ENCODE measurements around the gene IL33. TPM values are rescaled to one million over a fixed set of nuclear protein-coding genes. Genes with fewer than 3 reads are reported as not detected.

Gene IL33
- polyA plus RNA-seq, 1 of the 3 experiments (the other 2 are of a cell fraction), result not detected

- no peaks in the 10 kb centered on the region for H3F3A ChIP-seq (replicated peaks; ENCODE audit: insufficient read depth)
- TF ChIP-seq RCOR1 (IDR thresholded peaks at IDR 0.05; ENCODE audit: low read length) (no peak), MXI1 (IDR thresholded peaks at IDR 0.05; ENCODE audit: low read depth, low read length) (no peak), TAF1 (IDR thresholded peaks at IDR 0.05; ENCODE audit: borderline replicate concordance, low read depth, low read length) (no peak), RXRA (IDR thresholded peaks at IDR 0.05; ENCODE audit: borderline replicate concordance, low read depth) (no peak), MEF2A (IDR thresholded peaks at IDR 0.05; ENCODE audit: borderline replicate concordance, low read depth) (no peak), FOXM1 (IDR thresholded peaks at IDR 0.05; ENCODE audit: low read depth) (no peak), GATA2 (CRISPR knock-in tag; IDR thresholded peaks at IDR 0.05) (no peak), RAD21 (IDR thresholded peaks at IDR 0.05; ENCODE audit: low read length) (no peak), MAX (IDR thresholded peaks at IDR 0.05; ENCODE audit: low read depth) (no peak), RFX5 (IDR thresholded peaks at IDR 0.05; ENCODE audit: low read length) (no peak), TEAD4 (IDR thresholded peaks at IDR 0.05; ENCODE audit: borderline replicate concordance, insufficient read depth) (no peak), NFIC (IDR thresholded peaks at IDR 0.05; ENCODE audit: borderline replicate concordance) (no peak), SMC3 (IDR thresholded peaks at IDR 0.05; ENCODE audit: low read depth, low read length) (no peak), EZH2phosphoT487 (IDR thresholded peaks at IDR 0.05; ENCODE audit: borderline replicate concordance, low read depth) (no peak)
- H3K27me3 ChIP-seq (ENCODE audit: insufficient read depth), result no peaks in the 10 kb centered on the region
- H3K27ac ChIP-seq (ENCODE audit: low read depth in 2 of 2, low read length in 1 of 2), result no peak overlapping the region
- no peak overlapping the region for H3K9ac ChIP-seq
- no peak overlapping the region for H3K4me2 ChIP-seq
- H2AFZ ChIP-seq (ENCODE audit: low read depth), result no peak overlapping the region
- H3K79me2 ChIP-seq (ENCODE audit: insufficient read depth), result no peaks in the 10 kb centered on the region
- no peak overlapping the region for H3K4me3 ChIP-seq (ENCODE audit: low read depth in 2 of 2, low read length in 1 of 2)
- H3K4me1 ChIP-seq (ENCODE audit: control insufficient read depth in 1 of 2, insufficient read depth in 2 of 2, low read depth in 1 of 2, low read length in 1 of 2), result no peaks in the 10 kb centered on the region
- ChIA-PET POLR2A (no interaction called here), CTCF (interaction anchor here (0.6 kb wide), 1 partner anchor 35 kb away, joined by 5 read pairs; no protein-coding TSS in a partner anchor)
- H4K20me1 ChIP-seq (ENCODE audit: insufficient read depth), result no peaks in the 10 kb centered on the region
- WGBS (ENCODE audit: low lambda C conversion rate), result 37% methylated on average over 2 of the region's 2 CpGs
- H3K9me3 ChIP-seq, result no peaks in the 10 kb centered on the region
- no peak for DNase-seq
- no peaks in the 10 kb centered on the region for H3K9me2 ChIP-seq
- H3K36me3 ChIP-seq (replicated peaks in 1 of 2; ENCODE audit: control insufficient read depth in 1 of 2, insufficient read depth in 2 of 2, low read length in 1 of 2), result no peaks in the 10 kb centered on the region
These were observed 14.8 kb upstream of the IL33 start for GRCh38 chr9:6200761-6201160.

- no peaks in the 10 kb centered on the region for H3K79me2 ChIP-seq (ENCODE audit: insufficient read depth)
- WGBS (ENCODE audit: low lambda C conversion rate), result 19% methylated on average over 2 of the region's 2 CpGs
- no peak overlapping the region for H2AFZ ChIP-seq (ENCODE audit: low read depth)
- no peaks in the 10 kb centered on the region for H3K9me2 ChIP-seq
- no peaks in the 10 kb centered on the region for H4K20me1 ChIP-seq (ENCODE audit: insufficient read depth)
- TF ChIP-seq MXI1 (IDR thresholded peaks at IDR 0.05; ENCODE audit: low read depth, low read length) (no peak), RFX5 (IDR thresholded peaks at IDR 0.05; ENCODE audit: low read length) (no peak), EZH2phosphoT487 (IDR thresholded peaks at IDR 0.05; ENCODE audit: borderline replicate concordance, low read depth) (no peak), ELF1 (IDR thresholded peaks at IDR 0.05) (no peak), TEAD4 (IDR thresholded peaks at IDR 0.05; ENCODE audit: borderline replicate concordance, insufficient read depth) (no peak), TAF1 (IDR thresholded peaks at IDR 0.05; ENCODE audit: borderline replicate concordance, low read depth, low read length) (no peak), FOXJ3 (CRISPR knock-in tag; IDR thresholded peaks at IDR 0.05) (no peak), RXRA (IDR thresholded peaks at IDR 0.05; ENCODE audit: borderline replicate concordance, low read depth) (no peak), RAD21 (IDR thresholded peaks at IDR 0.05; ENCODE audit: low read length) (no peak), GABPA (IDR thresholded peaks at IDR 0.05; ENCODE audit: low read depth) (no peak), SIN3A (IDR thresholded peaks at IDR 0.05; ENCODE audit: borderline replicate concordance, low read depth, low read length) (no peak), CTCF (IDR thresholded peaks at IDR 0.05) (no peak), NRF1 (IDR thresholded peaks at IDR 0.05; ENCODE audit: low read depth, low read length) (no peak), MEF2A (IDR thresholded peaks at IDR 0.05; ENCODE audit: borderline replicate concordance, low read depth) (no peak)
- no peak overlapping the region for H3K27ac ChIP-seq (ENCODE audit: low read depth in 2 of 2, low read length in 1 of 2)
- no peak overlapping the region for H3K4me3 ChIP-seq (ENCODE audit: low read depth in 2 of 2, low read length in 1 of 2)
- peaks cover 9% of the 10 kb centered on the region; the same call in 1 of the 2 replicates for H3K9me3 ChIP-seq
- ChIA-PET POLR2A (no interaction called here), CTCF (interaction anchor here (1.1 to 1.4 kb wide), 2 partner anchors 12 to 40 kb away, joined by 3 to 4 read pairs; no protein-coding TSS in a partner anchor)
- peaks cover 0 to 3% of the 10 kb centered on the region in 2 experiments; a peak in 1 of 4 replicates for H3K4me1 ChIP-seq (ENCODE audit: control insufficient read depth in 1 of 2, insufficient read depth in 2 of 2, low read depth in 1 of 2, low read length in 1 of 2)
- H3K4me2 ChIP-seq, result no peak overlapping the region
- H3F3A ChIP-seq (replicated peaks; ENCODE audit: insufficient read depth), result no peaks in the 10 kb centered on the region
- H3K27me3 ChIP-seq (ENCODE audit: insufficient read depth), result no peaks in the 10 kb centered on the region
- DNase-seq, result no peak
- no peak overlapping the region for H3K9ac ChIP-seq
- no peaks in the 10 kb centered on the region for H3K36me3 ChIP-seq (replicated peaks in 1 of 2; ENCODE audit: control insufficient read depth in 1 of 2, insufficient read depth in 2 of 2, low read length in 1 of 2)
These were observed 5.6 kb upstream of the IL33 start for GRCh38 chr9:6209966-6210365.

All from SK-N-SH (cell line).